ENCODE data around the gene RBPMS2. TPM values are rescaled to one million over a fixed set of nuclear protein-coding genes. Genes with fewer than 3 reads are reported as not detected.

RBPMS2 gene
- total RNA-seq, 1 experiment from 2014 or later, result 0.16 TPM

DNA sequence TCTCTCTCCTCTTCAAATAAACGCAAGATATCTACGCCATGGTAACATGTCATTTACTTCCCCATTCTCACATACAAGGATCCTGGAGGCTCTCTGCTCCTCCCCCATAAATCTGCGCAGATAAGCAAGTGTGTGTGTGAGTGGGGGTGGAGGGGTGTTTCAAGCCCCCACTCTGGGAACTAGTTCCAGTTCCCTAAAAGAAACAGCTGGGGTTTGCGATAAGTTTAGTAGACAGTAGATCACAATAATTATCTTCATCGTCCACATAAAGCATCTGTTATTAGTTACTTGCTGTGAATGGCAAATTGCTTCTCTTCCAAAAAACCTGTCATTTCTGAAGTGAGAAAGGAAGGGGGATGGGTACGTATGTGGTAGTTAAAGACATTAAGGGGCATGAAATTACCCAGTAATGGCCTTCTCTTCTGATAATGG is 79.8 kb downstream of the RBPMS2 start:
- Mint-ChIP-seq H3K36me3 (ENCODE audit: insufficient read depth, unreplicated experiment) (peaks cover 47% of the 10 kb centered on the region), H3K27ac (ENCODE audit: low read depth, unreplicated experiment) (no peak overlapping the region), H3K4me3 (ENCODE audit: unreplicated experiment) (no peak overlapping the region), H3K4me1 (ENCODE audit: insufficient read depth, unreplicated experiment) (peaks cover 42% of the 10 kb centered on the region), H3K27me3 (ENCODE audit: insufficient read depth, unreplicated experiment) (no peaks in the 10 kb centered on the region), H3K9me3 (ENCODE audit: unreplicated experiment) (no peaks in the 10 kb centered on the region)
- no TSS peak for BruUV-seq (replicated peaks)
- DNase-seq (ENCODE audit: unreplicated experiment), result no peak
- TF ChIP-seq, protein P1, sequence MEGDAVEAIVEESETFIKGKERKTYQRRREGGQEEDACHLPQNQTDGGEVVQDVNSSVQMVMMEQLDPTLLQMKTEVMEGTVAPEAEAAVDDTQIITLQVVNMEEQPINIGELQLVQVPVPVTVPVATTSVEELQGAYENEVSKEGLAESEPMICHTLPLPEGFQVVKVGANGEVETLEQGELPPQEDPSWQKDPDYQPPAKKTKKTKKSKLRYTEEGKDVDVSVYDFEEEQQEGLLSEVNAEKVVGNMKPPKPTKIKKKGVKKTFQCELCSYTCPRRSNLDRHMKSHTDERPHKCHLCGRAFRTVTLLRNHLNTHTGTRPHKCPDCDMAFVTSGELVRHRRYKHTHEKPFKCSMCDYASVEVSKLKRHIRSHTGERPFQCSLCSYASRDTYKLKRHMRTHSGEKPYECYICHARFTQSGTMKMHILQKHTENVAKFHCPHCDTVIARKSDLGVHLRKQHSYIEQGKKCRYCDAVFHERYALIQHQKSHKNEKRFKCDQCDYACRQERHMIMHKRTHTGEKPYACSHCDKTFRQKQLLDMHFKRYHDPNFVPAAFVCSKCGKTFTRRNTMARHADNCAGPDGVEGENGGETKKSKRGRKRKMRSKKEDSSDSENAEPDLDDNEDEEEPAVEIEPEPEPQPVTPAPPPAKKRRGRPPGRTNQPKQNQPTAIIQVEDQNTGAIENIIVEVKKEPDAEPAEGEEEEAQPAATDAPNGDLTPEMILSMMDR (IDR thresholded peaks at IDR 0.05; ENCODE audit: unreplicated experiment), result no peak
- intact Hi-C loops (cut with micrococcal nuclease), result no loop called here
- CTCF ChIA-PET, result interaction anchor here (0.8 to 2.9 kb wide), 5 partner anchors 9 to 37 kb away, joined by 4 to 16 read pairs (median 5); no protein-coding TSS in a partner anchor
- POLR2A ChIA-PET, result interaction anchor here (0.8 kb wide), 1 partner anchor 13 kb away, joined by 3 read pairs; no protein-coding TSS in a partner anchor

DNA sequence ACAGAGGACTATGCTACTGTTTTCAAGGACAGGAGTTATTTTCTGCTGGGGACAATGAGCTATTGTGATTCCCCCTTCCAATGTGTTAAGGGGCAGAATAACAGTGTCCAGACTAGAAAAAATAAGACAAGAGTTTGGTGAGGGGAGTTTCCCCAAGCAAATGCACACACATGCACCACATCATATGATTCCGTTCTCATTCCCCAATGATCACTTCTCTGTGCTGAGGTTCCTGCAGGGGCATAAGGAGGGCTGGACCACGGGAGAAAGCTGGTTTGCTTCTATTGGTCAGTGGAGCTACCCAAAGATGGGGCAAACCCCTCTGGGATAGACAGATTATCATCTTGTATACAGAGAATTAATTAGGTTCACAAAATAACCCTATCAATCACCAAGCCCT is 80.6 kb downstream of the RBPMS2 start:
- Mint-ChIP-seq H3K27me3 (ENCODE audit: insufficient read depth, unreplicated experiment) (no peaks in the 10 kb centered on the region), H3K4me1 (ENCODE audit: insufficient read depth, unreplicated experiment) (peaks cover 34% of the 10 kb centered on the region), H3K9me3 (ENCODE audit: unreplicated experiment) (no peaks in the 10 kb centered on the region), H3K36me3 (ENCODE audit: insufficient read depth, unreplicated experiment) (peaks cover 47% of the 10 kb centered on the region), H3K27ac (ENCODE audit: low read depth, unreplicated experiment) (no peak overlapping the region), H3K4me3 (ENCODE audit: unreplicated experiment) (no peak overlapping the region)
- no TSS peak for BruUV-seq (replicated peaks)
- intact Hi-C loops (cut with micrococcal nuclease), result no loop called here
- TF ChIP-seq, protein P1 (IDR thresholded peaks at IDR 0.05; ENCODE audit: unreplicated experiment), result no peak
- DNase-seq (ENCODE audit: unreplicated experiment), result no peak
- POLR2A ChIA-PET, result interaction anchor here (0.8 kb wide), 1 partner anchor 12 kb away, joined by 3 read pairs; no protein-coding TSS in a partner anchor
- CTCF ChIA-PET, result interaction anchor here (0.9 to 2.9 kb wide), 6 partner anchors 8 to 121 kb away, joined by 4 to 16 read pairs (median 6); no protein-coding TSS in a partner anchor

DNA sequence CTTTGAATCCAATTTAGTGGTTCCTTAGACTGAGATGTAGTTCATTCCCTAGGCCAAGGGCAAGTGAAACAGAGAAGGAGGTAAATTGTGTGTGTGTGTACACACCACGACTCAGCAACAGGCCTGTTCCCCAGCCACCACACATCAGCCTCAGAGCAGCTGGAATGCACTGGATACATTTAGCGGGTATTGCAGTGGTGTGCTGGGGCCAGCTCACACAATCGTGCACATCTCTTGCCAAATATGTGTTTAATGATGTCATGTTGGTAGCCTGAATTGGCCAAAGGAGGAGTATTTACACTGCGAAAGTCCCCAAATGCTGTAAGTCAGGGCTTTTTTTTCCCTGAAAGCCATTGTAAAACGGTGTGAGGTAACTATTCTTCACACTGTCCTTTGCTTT is 82.3 kb downstream of the RBPMS2 start:
- H3K36me3 Mint-ChIP-seq (ENCODE audit: insufficient read depth, unreplicated experiment), result peaks cover 63% of the 10 kb centered on the region
- ChIA-PET CTCF (interaction anchor here (0.6 to 15.8 kb wide), 2 partner anchors 11 to 37 kb away, joined by 3 to 274 read pairs; no protein-coding TSS in a partner anchor), POLR2A (interaction anchor here (0.8 to 1.8 kb wide), 4 partner anchors 9 to 35 kb away, joined by 3 to 4 read pairs (median 4); no protein-coding TSS in a partner anchor)
- TF ChIP-seq, protein P1 (IDR thresholded peaks at IDR 0.05; ENCODE audit: unreplicated experiment), result no peak
- no peaks in the 10 kb centered on the region for H3K27me3 Mint-ChIP-seq (ENCODE audit: insufficient read depth, unreplicated experiment)
- DNase-seq (ENCODE audit: unreplicated experiment), result peak; percentile 45
- no peak overlapping the region for H3K27ac Mint-ChIP-seq (ENCODE audit: low read depth, unreplicated experiment)
- peaks cover 18% of the 10 kb centered on the region for H3K4me1 Mint-ChIP-seq (ENCODE audit: insufficient read depth, unreplicated experiment)
- intact Hi-C loops (cut with micrococcal nuclease), result no loop called here
- H3K4me3 Mint-ChIP-seq (ENCODE audit: unreplicated experiment), result no peak overlapping the region
- H3K9me3 Mint-ChIP-seq (ENCODE audit: unreplicated experiment), result no peaks in the 10 kb centered on the region
- no TSS peak for BruUV-seq (replicated peaks)

DNA sequence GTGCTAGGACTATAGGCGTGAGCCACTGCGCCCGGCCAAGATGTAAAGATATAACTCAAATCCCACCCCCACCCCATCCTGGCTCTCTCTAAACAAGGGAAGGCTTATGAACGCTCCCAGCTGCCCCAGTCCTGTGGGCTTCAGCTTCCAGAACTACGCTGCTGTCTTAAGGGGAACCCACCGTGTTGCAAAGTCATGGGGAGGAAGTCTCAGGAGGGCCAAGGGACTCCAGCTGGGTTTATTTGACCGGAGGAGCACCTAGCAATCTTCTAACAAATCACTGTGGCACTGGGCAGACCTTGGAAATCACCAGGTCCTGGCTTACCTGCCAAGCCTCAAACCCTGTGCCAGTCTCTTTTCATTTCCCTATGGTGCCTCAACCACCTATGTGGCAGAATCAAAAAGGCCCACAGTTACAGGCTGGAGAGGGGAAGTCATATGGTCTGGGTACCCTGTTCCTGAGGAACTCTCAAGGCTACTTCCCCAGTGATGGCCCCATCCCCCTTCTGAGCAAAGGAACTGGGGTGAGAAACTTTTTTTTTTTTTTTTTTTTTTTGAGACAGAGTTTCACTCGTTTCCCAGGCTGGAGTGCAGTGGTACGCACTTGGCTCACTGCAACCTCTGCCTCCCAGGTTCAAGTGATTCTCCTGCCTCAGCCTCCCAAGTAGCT is 83.4 kb downstream of the RBPMS2 start:
- POLR2A ChIA-PET, result interaction anchor here (1.0 to 1.8 kb wide), 2 partner anchors 10 to 36 kb away, joined by 3 to 4 read pairs; no protein-coding TSS in a partner anchor
- Mint-ChIP-seq H3K4me1 (ENCODE audit: insufficient read depth, unreplicated experiment) (peaks cover 7% of the 10 kb centered on the region), H3K9me3 (ENCODE audit: unreplicated experiment) (no peaks in the 10 kb centered on the region), H3K36me3 (ENCODE audit: insufficient read depth, unreplicated experiment) (peaks cover 74% of the 10 kb centered on the region), H3K4me3 (ENCODE audit: unreplicated experiment) (no peak overlapping the region), H3K27me3 (ENCODE audit: insufficient read depth, unreplicated experiment) (no peaks in the 10 kb centered on the region), H3K27ac (ENCODE audit: low read depth, unreplicated experiment) (no peak overlapping the region)
- BruUV-seq (replicated peaks), result no TSS peak
- intact Hi-C loops (cut with micrococcal nuclease), result no loop called here
- no peak for DNase-seq (ENCODE audit: unreplicated experiment)
- CTCF ChIA-PET, result interaction anchor here (0.6 to 15.8 kb wide), 2 partner anchors 38 to 98 kb away, joined by 3 to 274 read pairs; no protein-coding TSS in a partner anchor
- TF ChIP-seq, protein P1 (IDR thresholded peaks at IDR 0.05; ENCODE audit: unreplicated experiment), result no peak

Measured in MCF 10A (cell line).